ENCODE results near the gene LIMS1.
"Not testable (repeated sequence)": the region's sequence is repeated elsewhere in the genome, so short reads cannot be mapped to it uniquely, and the experiment has no call there.

LIMS1 gene

GRCh38 chr2:108492364-108492763 lies 41.9 kb upstream of the LIMS1 start:
- no peak overlapping the region for H3K14ac ChIP-seq (ENCODE audit: low read length)
- no peak overlapping the region for H2BK120ac ChIP-seq (ENCODE audit: insufficient read depth, low read length, poor library complexity)
- H3K27ac ChIP-seq (ENCODE audit: low read depth, low read length) = peak overlapping the region; percentile 53
- no peak overlapping the region for H2AK5ac ChIP-seq (ENCODE audit: low read length)
- H3K4me3 ChIP-seq (ENCODE audit: low read depth, low read length) = no peak overlapping the region
- H3K4ac ChIP-seq (ENCODE audit: low read depth, low read length) = no peak overlapping the region
- H3K4me2 ChIP-seq (ENCODE audit: low read length) = no peak overlapping the region
- no peak overlapping the region for H4K91ac ChIP-seq (ENCODE audit: low read depth, low read length)
- H3K36me3 ChIP-seq (ENCODE audit: control insufficient read depth in 1 of 2, insufficient read depth in 2 of 2, low read length in 2 of 2) = peaks cover 12 to 13% of the 10 kb centered on the region in 2 experiments
- peaks cover 0 to 2% of the 10 kb centered on the region in 2 experiments for H3K4me1 ChIP-seq (ENCODE audit: control insufficient read depth in 1 of 2, insufficient read depth in 2 of 2, low read length in 2 of 2)
- DNase-seq = peak; percentile 76 to 95
- H3K9ac ChIP-seq (ENCODE audit: low read length) = no peak overlapping the region
- H4K8ac ChIP-seq (ENCODE audit: low read depth, low read length) = no peak overlapping the region
- H3K23ac ChIP-seq (ENCODE audit: low read length) = no peak overlapping the region
- H3K18ac ChIP-seq (ENCODE audit: low read length) = no peak overlapping the region
- H2BK5ac ChIP-seq (ENCODE audit: low read depth, low read length, poor library complexity) = no peak overlapping the region
- H2BK12ac ChIP-seq (ENCODE audit: low read length) = no peak overlapping the region
- no peaks in the 10 kb centered on the region for H3K27me3 ChIP-seq (ENCODE audit: insufficient read depth, low read length)
- no peaks in the 10 kb centered on the region for H3K79me1 ChIP-seq (ENCODE audit: low read length)
- no peak overlapping the region for H4K12ac ChIP-seq (ENCODE audit: low read depth, low read length)
- WGBS (ENCODE audit: extremely low coverage, insufficient coverage, insufficient read length) = no CpG with 5 or more reads among the region's 4 CpGs
- no peaks in the 10 kb centered on the region for H3K79me2 ChIP-seq (ENCODE audit: control insufficient read depth, insufficient read depth, low read length, poor library complexity)
- H3K9me3 ChIP-seq (ENCODE audit: insufficient read depth, low read depth, low read length) = no peaks in the 10 kb centered on the region
- H2AFZ ChIP-seq (ENCODE audit: insufficient read depth, low read length, poor library complexity) = no peak overlapping the region

- H3K9me3 ChIP-seq (ENCODE audit: insufficient read depth, low read depth, low read length); H2BK120ac ChIP-seq (ENCODE audit: insufficient read depth, low read length, poor library complexity); H3K18ac ChIP-seq (ENCODE audit: low read length); H3K79me2 ChIP-seq (ENCODE audit: control insufficient read depth, insufficient read depth, low read length, poor library complexity); H3K9ac ChIP-seq (ENCODE audit: low read length); H2BK5ac ChIP-seq (ENCODE audit: low read depth, low read length, poor library complexity); H3K4me3 ChIP-seq (ENCODE audit: low read depth, low read length); H3K14ac ChIP-seq (ENCODE audit: low read length); H3K27ac ChIP-seq (ENCODE audit: low read depth, low read length); H3K4me2 ChIP-seq (ENCODE audit: low read length); H4K91ac ChIP-seq (ENCODE audit: low read depth, low read length); H4K12ac ChIP-seq (ENCODE audit: low read depth, low read length); H3K79me1 ChIP-seq (ENCODE audit: low read length); DNase-seq; H2AK5ac ChIP-seq (ENCODE audit: low read length); H3K27me3 ChIP-seq (ENCODE audit: insufficient read depth, low read length); H2BK12ac ChIP-seq (ENCODE audit: low read length); H3K4me1 ChIP-seq (ENCODE audit: control insufficient read depth in 1 of 2, insufficient read depth in 2 of 2, low read length in 2 of 2); H4K8ac ChIP-seq (ENCODE audit: low read depth, low read length); H3K23ac ChIP-seq (ENCODE audit: low read length); H2AFZ ChIP-seq (ENCODE audit: insufficient read depth, low read length, poor library complexity); H3K4ac ChIP-seq (ENCODE audit: low read depth, low read length): not testable (repeated sequence)
- peaks cover 10 to 14% of the 10 kb centered on the region in 2 experiments for H3K36me3 ChIP-seq (ENCODE audit: control insufficient read depth in 1 of 2, insufficient read depth in 2 of 2, low read length in 2 of 2)
- WGBS (ENCODE audit: extremely low coverage, insufficient coverage, insufficient read length) = no CpG with 5 or more reads among the region's 3 CpGs
Measured at GRCh38 chr2:108496167-108496566, 38.1 kb upstream of the LIMS1 start.

- not testable (repeated sequence) for H3K27ac ChIP-seq (ENCODE audit: low read depth, low read length); H3K23ac ChIP-seq (ENCODE audit: low read length); H2BK120ac ChIP-seq (ENCODE audit: insufficient read depth, low read length, poor library complexity); H3K79me1 ChIP-seq (ENCODE audit: low read length); H4K8ac ChIP-seq (ENCODE audit: low read depth, low read length); H2BK5ac ChIP-seq (ENCODE audit: low read depth, low read length, poor library complexity); H4K91ac ChIP-seq (ENCODE audit: low read depth, low read length); H3K14ac ChIP-seq (ENCODE audit: low read length); H3K4me1 ChIP-seq (ENCODE audit: control insufficient read depth in 1 of 2, insufficient read depth in 2 of 2, low read length in 2 of 2); H3K9me3 ChIP-seq (ENCODE audit: insufficient read depth, low read depth, low read length); H3K4me3 ChIP-seq (ENCODE audit: low read depth, low read length); H3K9ac ChIP-seq (ENCODE audit: low read length); H2AK5ac ChIP-seq (ENCODE audit: low read length); H3K4ac ChIP-seq (ENCODE audit: low read depth, low read length); H3K27me3 ChIP-seq (ENCODE audit: insufficient read depth, low read length); H2AFZ ChIP-seq (ENCODE audit: insufficient read depth, low read length, poor library complexity); H2BK12ac ChIP-seq (ENCODE audit: low read length); H3K18ac ChIP-seq (ENCODE audit: low read length); DNase-seq; H3K36me3 ChIP-seq (ENCODE audit: control insufficient read depth in 1 of 2, insufficient read depth in 2 of 2, low read length in 2 of 2); H4K12ac ChIP-seq (ENCODE audit: low read depth, low read length); H3K4me2 ChIP-seq (ENCODE audit: low read length); H3K79me2 ChIP-seq (ENCODE audit: control insufficient read depth, insufficient read depth, low read length, poor library complexity)
- no CpG with 5 or more reads among the region's 4 CpGs for WGBS (ENCODE audit: extremely low coverage, insufficient coverage, insufficient read length)
Measured at GRCh38 chr2:108507620-108508019, 26.6 kb upstream of the LIMS1 start.

GRCh38 chr2:108512431-108512830 lies 21.8 kb upstream of the LIMS1 start:
- not testable (repeated sequence) for H2BK120ac ChIP-seq (ENCODE audit: insufficient read depth, low read length, poor library complexity); H3K27me3 ChIP-seq (ENCODE audit: insufficient read depth, low read length); H3K18ac ChIP-seq (ENCODE audit: low read length); H2AK5ac ChIP-seq (ENCODE audit: low read length); H3K4me2 ChIP-seq (ENCODE audit: low read length); H2AFZ ChIP-seq (ENCODE audit: insufficient read depth, low read length, poor library complexity); H3K4ac ChIP-seq (ENCODE audit: low read depth, low read length); DNase-seq; H4K91ac ChIP-seq (ENCODE audit: low read depth, low read length); H2BK5ac ChIP-seq (ENCODE audit: low read depth, low read length, poor library complexity); H3K79me1 ChIP-seq (ENCODE audit: low read length); H3K23ac ChIP-seq (ENCODE audit: low read length); H3K79me2 ChIP-seq (ENCODE audit: control insufficient read depth, insufficient read depth, low read length, poor library complexity); H4K12ac ChIP-seq (ENCODE audit: low read depth, low read length); H4K8ac ChIP-seq (ENCODE audit: low read depth, low read length); H3K14ac ChIP-seq (ENCODE audit: low read length); H3K9ac ChIP-seq (ENCODE audit: low read length); H3K4me1 ChIP-seq (ENCODE audit: control insufficient read depth in 1 of 2, insufficient read depth in 2 of 2, low read length in 2 of 2); H3K9me3 ChIP-seq (ENCODE audit: insufficient read depth, low read depth, low read length); H3K4me3 ChIP-seq (ENCODE audit: low read depth, low read length); H3K27ac ChIP-seq (ENCODE audit: low read depth, low read length); H3K36me3 ChIP-seq (ENCODE audit: control insufficient read depth in 1 of 2, insufficient read depth in 2 of 2, low read length in 2 of 2); H2BK12ac ChIP-seq (ENCODE audit: low read length)
- WGBS (ENCODE audit: extremely low coverage, insufficient coverage, insufficient read length) = no CpG with 5 or more reads among the region's 3 CpGs

All from trophoblast cell (in vitro differentiated cells and primary cell).